Fibroblast of villous mesenchyme (primary cell): ENCODE results near the gene FBXO44. TPM values are rescaled to one million over a fixed set of nuclear protein-coding genes. Genes with fewer than 3 reads are reported as not detected.

Experiments
- DNase-seq: peaks from one replicate; pipeline ENCODE4 v3.0.0-alpha.2; 2010; ENCODE audit warnings: low read depth
- H3K4me3 ChIP-seq: 2 replicates; pipeline ENCODE4 v1.5.1; 2011; ENCODE audit warnings: low read depth, mild to moderate bottlenecking, low read length
- CTCF ChIP-seq: IDR thresholded peaks from 2 replicates; pipeline ENCODE4 v1.5.1; 2012; ENCODE audit warnings: low read depth, mild to moderate bottlenecking, low read length; ENCODE audit not compliant: insufficient read depth
- total RNA-seq: library from RNA; depleted of rRNA; stranded (reverse); fragments of >200 nt; gene quantifications from 2 replicates; pipeline ENCODE4 v1.2.3, GENCODE V29; 2012

FBXO44 gene
- total RNA-seq, 1 donor: 14.2 TPM

DNA sequence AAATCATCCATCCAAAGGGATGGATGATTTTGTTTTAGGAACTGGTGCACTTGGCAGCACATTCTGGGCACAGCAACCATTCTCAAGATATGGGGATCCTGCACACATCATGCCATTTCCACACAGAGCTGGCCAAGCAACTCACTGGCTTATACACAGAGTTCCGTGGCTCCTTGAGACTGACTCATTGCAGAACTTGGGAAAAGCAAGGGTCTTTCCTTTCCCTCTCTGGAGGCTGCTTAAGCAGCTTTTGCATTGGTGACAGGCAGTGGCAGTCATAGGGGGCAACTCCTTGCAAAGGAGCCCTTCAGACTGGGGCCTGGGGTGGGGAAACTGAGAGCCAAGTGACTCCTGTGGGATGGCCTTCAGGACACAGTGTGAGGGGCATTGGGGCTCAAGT is 28.1 kb downstream of the FBXO44 start:
- no peak for DNase-seq
- no peak overlapping the region for H3K4me3 ChIP-seq
- no peak for TF ChIP-seq CTCF

GRCh38 chr1:11684070-11684469 is 29.4 kb downstream of the FBXO44 start:
- no peak for TF ChIP-seq CTCF
- H3K4me3 ChIP-seq: no peak overlapping the region
- DNase-seq: no peak

GRCh38 chr1:11685210-11685752 is 30.6 kb downstream of the FBXO44 start:
- no peak for DNase-seq
- no peak for TF ChIP-seq CTCF
- H3K4me3 ChIP-seq: no peak overlapping the region

DNA sequence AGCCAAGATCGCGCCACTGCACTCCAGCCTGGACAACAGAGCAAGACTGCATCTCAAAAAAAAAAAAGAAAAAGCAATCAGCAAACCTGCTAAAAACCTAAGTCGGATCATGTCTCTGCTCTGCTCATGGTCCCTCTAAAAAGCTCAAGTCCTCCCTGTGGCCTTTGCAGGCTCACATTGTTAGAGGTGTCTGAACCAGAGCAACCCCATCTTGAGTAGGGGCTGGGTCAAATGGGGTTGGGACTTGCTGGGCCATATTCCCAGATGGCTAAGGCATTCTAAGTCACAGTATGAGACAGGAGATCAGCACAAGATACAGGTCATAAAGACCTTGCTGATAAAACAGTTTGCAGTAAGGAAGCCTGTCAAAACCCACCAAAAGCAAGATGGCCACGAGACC is 33.8 kb downstream of the FBXO44 start:
- TF ChIP-seq CTCF: no peak
- no peak for DNase-seq
- H3K4me3 ChIP-seq: no peak overlapping the region

- no peak overlapping the region for H3K4me3 ChIP-seq
- DNase-seq: no peak
- TF ChIP-seq CTCF: no peak
Observed at GRCh38 chr1:11690397-11691301, 36.0 kb downstream of the FBXO44 start.

GRCh38 chr1:11691302-11691914 is 36.7 kb downstream of the FBXO44 start, which contains the start of gene DRAXIN:
DRAXIN (plus strand) TSS chr1:11691710; CDS start chr1:11706259, 14,549 bp downstream.
- TF ChIP-seq CTCF: no peak
- H3K4me3 ChIP-seq: no peak within 1 kb of the TSS
- DNase-seq: no peak
